Calu3 (cell line): Measurements from ENCODE around the gene MYL6B. TPM values are rescaled to one million over a fixed set of nuclear protein-coding genes. Genes with fewer than 3 reads are reported as not detected.

ENCODE experiments used
- BruUV-seq: library from RNA; stranded (reverse); fragments of 400-500 nt; replicated peaks from 2 replicates; lab custom pipeline; 2021; lab: Mats Ljungman, UMichigan
- CTCF ChIA-PET: fragments of 300-600 bp; sonication (Branson Sonifier 250); formaldehyde crosslinking; loops from one replicate; lab custom pipeline; 2022; ENCODE audit warnings: antibody characterized with exemption; lab: Charles Lee
- DNase-seq: peaks from one replicate; pipeline ENCODE4 v3.0.0; 2022
- H3K27ac Mint-ChIP-seq: one replicate; pipeline ENCODE4 v1.8.0; 2022; ENCODE audit warnings: mixed read lengths; ENCODE audit not compliant: unreplicated experiment
- H3K27me3 Mint-ChIP-seq: one replicate; pipeline ENCODE4 v1.8.0; 2022; ENCODE audit warnings: mixed read lengths; ENCODE audit not compliant: unreplicated experiment
- H3K36me3 Mint-ChIP-seq: one replicate; pipeline ENCODE4 v1.8.0; 2022; ENCODE audit warnings: mild to moderate bottlenecking, moderate library complexity, mixed read lengths; ENCODE audit not compliant: insufficient read depth, unreplicated experiment
- H3K4me1 Mint-ChIP-seq: one replicate; pipeline ENCODE4 v1.8.0; 2022; ENCODE audit warnings: mild to moderate bottlenecking, low read depth, mixed read lengths; ENCODE audit not compliant: unreplicated experiment
- H3K4me3 Mint-ChIP-seq: one replicate; pipeline ENCODE4 v1.8.0; 2022; ENCODE audit warnings: mild to moderate bottlenecking, low read depth, moderate library complexity, mixed read lengths; ENCODE audit not compliant: unreplicated experiment
- H3K9me3 Mint-ChIP-seq: one replicate; pipeline ENCODE4 v1.8.0; 2022; ENCODE audit warnings: low read depth, mixed read lengths; ENCODE audit not compliant: unreplicated experiment
- intact Hi-C: fragments of 100-400 bp; cut with micrococcal nuclease; formaldehyde crosslinking; loops from one replicate; pipeline ENCODE4 v1.10.0; 2022; ENCODE audit not compliant: unreplicated experiment
- total RNA-seq: library from RNA; stranded (reverse); gene quantifications from 2 replicates; pipeline ENCODE4 v1.2.3, GENCODE V29; 2022
- TF ChIP-seq, protein P1 (sequence below): fragments of 200-600 bp; IDR thresholded peaks from one replicate; pipeline ENCODE4 v1.8.0; 2022; ENCODE audit warnings: antibody characterized with exemption; ENCODE audit not compliant: unreplicated experiment

MYL6B gene
- total RNA-seq, 1 experiment from 2014 or later: 53.7 TPM

DNA sequence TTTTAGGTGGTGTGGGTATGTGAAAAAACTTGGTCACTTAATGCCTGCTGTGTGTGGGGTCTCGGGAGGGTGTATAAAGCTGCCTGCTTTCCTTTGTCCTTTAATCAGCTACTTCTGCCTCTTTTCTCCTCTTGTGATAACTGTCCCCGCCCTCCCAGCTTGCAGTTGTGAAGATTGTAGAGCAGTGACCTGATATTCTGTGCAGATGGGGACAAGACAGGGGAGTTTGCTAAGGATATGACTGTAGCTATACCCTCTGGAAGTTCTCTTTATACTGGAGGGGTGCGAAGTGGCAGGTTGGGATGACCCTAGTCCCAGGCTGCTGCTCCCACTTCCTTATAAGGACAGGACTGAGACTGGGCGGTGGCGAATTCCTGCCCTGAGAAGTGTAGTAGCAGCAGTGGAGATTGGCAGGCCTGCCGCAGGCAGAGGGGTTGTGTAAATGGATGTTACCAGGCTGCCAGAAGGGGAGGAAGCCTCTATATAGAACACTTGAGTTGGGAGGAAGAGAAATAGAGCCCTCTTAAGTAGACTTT, 6.6 kb downstream of the MYL6B start:
- Mint-ChIP-seq H3K9me3 (no peaks in the 10 kb centered on the region), H3K4me3 (peak overlapping the region; percentile 98), H3K4me1 (peaks cover 32% of the 10 kb centered on the region), H3K36me3 (peaks cover 80% of the 10 kb centered on the region), H3K27me3 (no peaks in the 10 kb centered on the region), H3K27ac (peak overlapping the region; percentile 100)
- CTCF ChIA-PET: interaction anchor here (0.6 to 1.6 kb wide), 6 partner anchors 9 to 41 kb away, joined by 3 to 11 read pairs (median 4); partner anchors contain the start of genes ESYT1, SMARCC2 and ZC3H10
- TF ChIP-seq, protein P1, sequence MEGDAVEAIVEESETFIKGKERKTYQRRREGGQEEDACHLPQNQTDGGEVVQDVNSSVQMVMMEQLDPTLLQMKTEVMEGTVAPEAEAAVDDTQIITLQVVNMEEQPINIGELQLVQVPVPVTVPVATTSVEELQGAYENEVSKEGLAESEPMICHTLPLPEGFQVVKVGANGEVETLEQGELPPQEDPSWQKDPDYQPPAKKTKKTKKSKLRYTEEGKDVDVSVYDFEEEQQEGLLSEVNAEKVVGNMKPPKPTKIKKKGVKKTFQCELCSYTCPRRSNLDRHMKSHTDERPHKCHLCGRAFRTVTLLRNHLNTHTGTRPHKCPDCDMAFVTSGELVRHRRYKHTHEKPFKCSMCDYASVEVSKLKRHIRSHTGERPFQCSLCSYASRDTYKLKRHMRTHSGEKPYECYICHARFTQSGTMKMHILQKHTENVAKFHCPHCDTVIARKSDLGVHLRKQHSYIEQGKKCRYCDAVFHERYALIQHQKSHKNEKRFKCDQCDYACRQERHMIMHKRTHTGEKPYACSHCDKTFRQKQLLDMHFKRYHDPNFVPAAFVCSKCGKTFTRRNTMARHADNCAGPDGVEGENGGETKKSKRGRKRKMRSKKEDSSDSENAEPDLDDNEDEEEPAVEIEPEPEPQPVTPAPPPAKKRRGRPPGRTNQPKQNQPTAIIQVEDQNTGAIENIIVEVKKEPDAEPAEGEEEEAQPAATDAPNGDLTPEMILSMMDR: no peak
- intact Hi-C loops: loop anchor here (2.0 to 5.0 kb wide), 2 partner anchors 32 to 42 kb away; partner anchors contain the start of genes RPL41 and ZC3H10
- DNase-seq: peak; percentile 67
- no TSS peak for BruUV-seq

DNA sequence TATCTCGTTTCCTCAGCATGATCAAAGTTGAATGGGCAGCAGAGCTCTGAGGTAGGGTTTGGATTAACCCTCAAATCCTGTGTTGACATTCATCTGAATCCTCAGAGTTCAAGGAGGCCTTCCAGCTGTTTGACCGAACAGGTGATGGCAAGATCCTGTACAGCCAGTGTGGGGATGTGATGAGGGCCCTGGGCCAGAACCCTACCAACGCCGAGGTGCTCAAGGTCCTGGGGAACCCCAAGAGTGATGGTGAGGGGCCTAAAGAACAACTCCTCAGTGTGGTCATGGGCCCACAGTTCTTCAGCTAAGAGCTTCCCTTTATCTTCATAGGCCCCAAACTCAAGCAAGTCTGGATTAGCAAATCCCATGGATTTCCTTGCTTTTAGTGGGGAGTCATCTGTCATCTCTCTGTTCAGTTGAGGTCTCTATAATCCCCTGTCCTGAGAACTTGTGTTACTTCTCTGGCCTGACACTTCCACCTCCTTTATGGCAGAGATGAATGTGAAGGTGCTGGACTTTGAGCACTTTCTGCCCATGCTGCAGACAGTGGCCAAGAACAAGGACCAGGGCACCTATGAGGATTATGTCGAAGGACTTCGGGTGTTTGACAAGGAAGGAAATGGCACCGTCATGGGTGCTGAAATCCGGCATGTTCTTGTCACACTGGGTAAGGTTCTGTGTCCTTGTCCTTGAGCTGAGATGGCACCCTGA, 7.2 kb downstream of the MYL6B start:
- peak overlapping the region; percentile 98 for H3K4me3 Mint-ChIP-seq

DNA sequence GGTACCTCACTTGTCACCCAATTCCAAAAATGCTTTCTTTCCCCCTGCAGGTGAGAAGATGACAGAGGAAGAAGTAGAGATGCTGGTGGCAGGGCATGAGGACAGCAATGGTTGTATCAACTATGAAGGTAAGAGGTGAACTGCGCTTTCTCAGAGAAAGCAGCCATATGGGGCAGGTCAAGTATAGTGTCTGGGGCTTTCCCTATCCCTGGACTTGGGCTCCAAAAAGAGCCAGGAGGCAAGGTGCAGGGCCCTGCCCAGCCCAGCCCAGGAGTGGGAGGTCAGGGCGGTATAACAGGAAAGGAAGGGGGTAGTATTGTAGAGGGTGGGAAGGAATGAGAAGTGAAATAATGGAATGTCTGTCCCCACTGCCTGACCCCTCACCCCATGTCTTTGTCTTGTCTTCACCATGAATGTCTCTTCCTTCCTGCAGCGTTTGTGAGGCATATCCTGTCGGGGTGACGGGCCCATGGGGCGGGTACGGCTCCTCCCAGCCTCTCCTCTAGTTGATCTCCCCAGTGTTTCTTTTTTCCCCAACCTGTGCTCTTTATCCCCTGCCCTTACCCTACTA, 7.9 kb downstream of the MYL6B start:
- no peaks in the 10 kb centered on the region for H3K27me3 Mint-ChIP-seq
- no TSS peak for BruUV-seq
- no peak for DNase-seq
- H3K9me3 Mint-ChIP-seq: no peaks in the 10 kb centered on the region
- peak overlapping the region; percentile 98 for H3K4me3 Mint-ChIP-seq
- TF ChIP-seq, protein P1: no peak
- CTCF ChIA-PET: no interaction called here
- intact Hi-C loops: no loop called here
- H3K36me3 Mint-ChIP-seq: peaks cover 92% of the 10 kb centered on the region
- H3K27ac Mint-ChIP-seq: peak overlapping the region; percentile 100
- H3K4me1 Mint-ChIP-seq: peaks cover 32% of the 10 kb centered on the region

More for the DNA sequence above, 7.2 kb downstream of the MYL6B start:
- no peaks in the 10 kb centered on the region for H3K9me3 Mint-ChIP-seq
- intact Hi-C loops: loop anchor here (2.0 to 5.0 kb wide), 2 partner anchors 33 to 42 kb away; partner anchors contain the start of genes RPL41 and ZC3H10
- CTCF ChIA-PET: interaction anchor here (0.6 to 1.5 kb wide), 2 partner anchors 30 to 42 kb away, joined by 3 to 11 read pairs; partner anchors contain the start of genes SMARCC2 and ZC3H10
- BruUV-seq: TSS peak; percentile 62
- H3K4me1 Mint-ChIP-seq: peaks cover 32% of the 10 kb centered on the region
- no peaks in the 10 kb centered on the region for H3K27me3 Mint-ChIP-seq
- peak overlapping the region; percentile 100 for H3K27ac Mint-ChIP-seq
- DNase-seq: no peak
- H3K36me3 Mint-ChIP-seq: peaks cover 86% of the 10 kb centered on the region
- TF ChIP-seq, protein P1: no peak

DNA sequence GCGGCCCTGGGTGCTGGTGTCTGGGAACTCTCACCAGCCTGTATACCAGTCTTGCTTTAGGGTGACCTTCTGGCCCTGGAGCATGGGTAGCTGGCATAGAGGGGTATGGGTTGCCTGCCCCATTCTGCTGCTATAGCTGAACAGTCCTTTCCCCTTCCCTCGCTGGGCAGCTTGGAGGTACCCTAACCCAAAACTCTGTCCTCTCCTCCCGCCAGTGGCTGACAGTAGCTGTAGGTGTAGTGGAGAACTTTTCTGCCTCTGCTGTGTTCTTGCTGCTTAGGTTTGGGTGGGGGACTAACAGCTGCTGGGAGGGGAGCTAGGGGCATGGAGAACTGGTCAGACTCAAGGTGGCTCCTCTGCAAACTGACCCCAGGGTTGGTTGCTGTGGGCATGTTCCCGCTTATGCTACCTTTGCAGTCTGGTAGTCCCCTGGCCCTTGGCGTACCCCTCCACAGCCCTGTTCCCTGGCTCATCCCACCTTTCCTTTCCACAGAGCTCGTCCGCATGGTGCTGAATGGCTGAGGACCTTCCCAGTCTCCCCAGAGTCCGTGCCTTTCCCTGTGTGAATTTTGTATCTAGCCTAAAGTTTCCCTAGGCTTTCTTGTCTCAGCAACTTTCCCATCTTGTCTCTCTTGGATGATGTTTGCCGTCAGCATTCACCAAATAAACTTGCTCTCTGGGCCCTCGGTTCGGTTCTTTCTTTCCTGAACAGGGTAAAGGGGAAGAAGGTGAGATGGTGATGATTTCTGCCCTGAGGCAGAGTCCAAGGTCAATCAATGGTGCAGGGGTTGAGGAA, 8.7 kb downstream of the MYL6B start:
- Mint-ChIP-seq H3K9me3 (no peaks in the 10 kb centered on the region), H3K27ac (peak overlapping the region; percentile 100), H3K4me3 (peak overlapping the region; percentile 98), H3K36me3 (peaks cover 93% of the 10 kb centered on the region), H3K4me1 (peaks cover 32% of the 10 kb centered on the region), H3K27me3 (no peaks in the 10 kb centered on the region)
- CTCF ChIA-PET: no interaction called here
- intact Hi-C loops: no loop called here
- no peak for DNase-seq
- TF ChIP-seq, protein P1: no peak
- BruUV-seq: no TSS peak
